Lung (tissue), 12 donors: ENCODE measurements around the gene SCGB3A1. TPM values are rescaled to one million over a fixed set of nuclear protein-coding genes. Genes with fewer than 3 reads are reported as not detected.

Experiments used
- ATAC-seq: fragments of 200-7000 bp; cut with Tn5 transposase; one replicate; pipeline ENCODE4 v1.9.1; 2020; ENCODE audit warnings: moderate number of reproducible peaks; ENCODE audit not compliant: insufficient read depth, low FRiP score
- DNase-seq, 3 donors: peaks; one replicate each; pipeline ENCODE4 v3.0.0-alpha.2; 2013 to 2017
- H3K27ac ChIP-seq, 2 donors: one replicate each; pipeline ENCODE4 v1.5.1; 2013; ENCODE audit warnings: mild to moderate bottlenecking in 2 of 2, moderate library complexity in 2 of 2, control low read depth in 1 of 2, inconsistent platforms in 1 of 2, low read depth in 1 of 2, low read length in 1 of 2
- H3K27me3 ChIP-seq, 3 donors: one replicate each; pipeline ENCODE4 v1.5.1; 2013; ENCODE audit warnings: low read length in 2 of 3; ENCODE audit not compliant: control insufficient read depth in 3 of 3, insufficient read depth in 3 of 3
- H3K36me3 ChIP-seq, 4 donors: one replicate each; pipeline ENCODE4 v1.5.1; 2013; ENCODE audit warnings: low read length in 4 of 4, mild to moderate bottlenecking in 1 of 4, moderate library complexity in 1 of 4; ENCODE audit not compliant: control insufficient read depth in 4 of 4, insufficient read depth in 4 of 4
- H3K4me1 ChIP-seq, 5 donors: one replicate each; pipeline ENCODE4 v1.5.1; 2013; ENCODE audit warnings: low read length in 5 of 5, mild to moderate bottlenecking in 2 of 5, moderate library complexity in 1 of 5; ENCODE audit not compliant: control insufficient read depth in 5 of 5, insufficient read depth in 5 of 5
- H3K4me3 ChIP-seq: one replicate; pipeline ENCODE4 v1.5.1; 2013; ENCODE audit warnings: mild to moderate bottlenecking, control low read depth, moderate library complexity
- H3K9ac ChIP-seq, 2 donors: one replicate each; pipeline ENCODE4 v1.5.1; 2013; ENCODE audit warnings: low read length in 2 of 2, control low read depth in 1 of 2; ENCODE audit not compliant: insufficient read depth in 1 of 2
- H3K9me3 ChIP-seq, 4 donors: one replicate each; pipeline ENCODE4 v1.5.1; 2013; ENCODE audit warnings: low read length in 3 of 4, mild to moderate bottlenecking in 1 of 4, moderate library complexity in 1 of 4; ENCODE audit not compliant: control insufficient read depth in 4 of 4, insufficient read depth in 3 of 4
- WGBS, 2 donors: extraction: QIAGEN DNeasy Blood & Tissue Kit; methylation state at CpG; one replicate each; pipeline ENCODE4 v1.1.7; 2013; 5-methylcytosine and 5-hydroxymethylcytosine counted together
- polyA plus RNA-seq, 2 donors: library from polyadenylated mRNA; stranded (reverse); fragments of 200-250 nt; gene quantifications; one replicate each; pipeline ENCODE4 v1.2.1, GENCODE V29; 2013
- total RNA-seq, 2 donors: library from RNA; depleted of rRNA in 1 of 2; stranded (reverse); fragments of >200 nt in 1 of 2; gene quantifications; one replicate each; pipeline ENCODE4 v1.2.1, GENCODE V29; 2014 to 2021
- TF ChIP-seq, protein P1 (sequence below): IDR thresholded peaks from 2 replicates; pipeline ENCODE4 v1.5.1; 2012; ENCODE audit warnings: mild to moderate bottlenecking; ENCODE audit errors: control extremely low read depth, extremely low read depth
- donor health status: control.
- donor health status: control.
- donor health status: Bipolar disorder and iron deficiency.
- donor health status: healthy.
- donor health status: DM: yes; HTN: yes; CAD: no.

SCGB3A1 gene
- total and polyA plus RNA-seq, 4 donors = 119 to 3,799 (median 1,024) TPM

GRCh38 chr5:180613188-180613813 lies 22.0 kb upstream of the SCGB3A1 start:
- peaks cover 0 to 3% (median 0%) of the 10 kb centered on the region in 4 donors for H3K9me3 ChIP-seq
- TF ChIP-seq, protein P1, sequence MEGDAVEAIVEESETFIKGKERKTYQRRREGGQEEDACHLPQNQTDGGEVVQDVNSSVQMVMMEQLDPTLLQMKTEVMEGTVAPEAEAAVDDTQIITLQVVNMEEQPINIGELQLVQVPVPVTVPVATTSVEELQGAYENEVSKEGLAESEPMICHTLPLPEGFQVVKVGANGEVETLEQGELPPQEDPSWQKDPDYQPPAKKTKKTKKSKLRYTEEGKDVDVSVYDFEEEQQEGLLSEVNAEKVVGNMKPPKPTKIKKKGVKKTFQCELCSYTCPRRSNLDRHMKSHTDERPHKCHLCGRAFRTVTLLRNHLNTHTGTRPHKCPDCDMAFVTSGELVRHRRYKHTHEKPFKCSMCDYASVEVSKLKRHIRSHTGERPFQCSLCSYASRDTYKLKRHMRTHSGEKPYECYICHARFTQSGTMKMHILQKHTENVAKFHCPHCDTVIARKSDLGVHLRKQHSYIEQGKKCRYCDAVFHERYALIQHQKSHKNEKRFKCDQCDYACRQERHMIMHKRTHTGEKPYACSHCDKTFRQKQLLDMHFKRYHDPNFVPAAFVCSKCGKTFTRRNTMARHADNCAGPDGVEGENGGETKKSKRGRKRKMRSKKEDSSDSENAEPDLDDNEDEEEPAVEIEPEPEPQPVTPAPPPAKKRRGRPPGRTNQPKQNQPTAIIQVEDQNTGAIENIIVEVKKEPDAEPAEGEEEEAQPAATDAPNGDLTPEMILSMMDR = no peak
- ATAC-seq (no peak), DNase-seq (no peak)
- H3K27ac ChIP-seq = no peak overlapping the region
- no peaks in the 10 kb centered on the region for H3K4me1 ChIP-seq
- H3K36me3 ChIP-seq = peaks cover 0 to 15% (median 0%) of the 10 kb centered on the region in 4 donors
- no peaks in the 10 kb centered on the region for H3K27me3 ChIP-seq
- no peak overlapping the region for H3K9ac ChIP-seq
- WGBS, 2 donors = 81 to 90% methylated on average over 19 of the region's 19 CpGs
- no peak overlapping the region for H3K4me3 ChIP-seq

- H3K4me1 ChIP-seq = no peaks in the 10 kb centered on the region
- WGBS, 2 donors = 88 to 94% methylated on average over 15 of the region's 15 CpGs
- H3K9ac ChIP-seq = no peak overlapping the region
- H3K27ac ChIP-seq = no peak overlapping the region
- H3K4me3 ChIP-seq = no peak overlapping the region
- ATAC-seq = no peak
- H3K36me3 ChIP-seq = peaks cover 0 to 15% (median 0%) of the 10 kb centered on the region in 4 donors
- TF ChIP-seq, protein P1 = no peak
- no peaks in the 10 kb centered on the region for H3K27me3 ChIP-seq
- peaks cover 0 to 3% (median 0%) of the 10 kb centered on the region in 4 donors for H3K9me3 ChIP-seq
- DNase-seq = no peak
Measured at GRCh38 chr5:180612683-180613082, 21.4 kb upstream of the SCGB3A1 start.

- WGBS, 2 donors = 89 to 90% methylated on average over 23 to 30 of the region's 30 CpGs
- H3K4me3 ChIP-seq = no peak overlapping the region
- no peak overlapping the region for H3K27ac ChIP-seq
- H3K9ac ChIP-seq = no peak overlapping the region
- H3K9me3 ChIP-seq = peaks cover 0 to 3% (median 0%) of the 10 kb centered on the region in 4 donors
- TF ChIP-seq, protein P1 = no peak
- DNase-seq (no peak), ATAC-seq (no peak)
- no peaks in the 10 kb centered on the region for H3K27me3 ChIP-seq
- peaks cover 0 to 11% (median 0%) of the 10 kb centered on the region in 4 donors for H3K36me3 ChIP-seq
- no peaks in the 10 kb centered on the region for H3K4me1 ChIP-seq
Measured at GRCh38 chr5:180611140-180611850, 20.0 kb upstream of the SCGB3A1 start.
